IgD-negative memory B cell (primary cell): ENCODE results near the gene MEGF9. TPM values are rescaled to one million over a fixed set of nuclear protein-coding genes. Genes with fewer than 3 reads are reported as not detected.
"Not testable (repeated sequence)": the region's sequence is repeated elsewhere in the genome, so short reads cannot be mapped to it uniquely, and the experiment has no call there.

ENCODE experiments used
- H3K27ac Mint-ChIP-seq, 3 donors: one replicate each; pipeline ENCODE4 v1.8.0; 2020 to 2022; ENCODE audit warnings: mild to moderate bottlenecking in 3 of 3, mixed read lengths in 3 of 3, moderate library complexity in 1 of 3
- H3K27me3 Mint-ChIP-seq: one replicate; pipeline ENCODE4 v1.8.0; 2021; ENCODE audit warnings: mixed read lengths
- H3K36me3 Mint-ChIP-seq: one replicate; pipeline ENCODE4 v1.8.0; 2020; ENCODE audit warnings: mild to moderate bottlenecking, mixed read lengths
- H3K4me1 Mint-ChIP-seq, 3 donors: one replicate each; pipeline ENCODE4 v1.8.0; 2020 to 2022; ENCODE audit warnings: mixed read lengths in 3 of 3, mild to moderate bottlenecking in 1 of 3
- H3K4me3 Mint-ChIP-seq, 4 donors: one replicate each; pipeline ENCODE4 v1.8.0; 2020 to 2022; ENCODE audit warnings: mild to moderate bottlenecking in 4 of 4, mixed read lengths in 4 of 4, moderate library complexity in 3 of 4
- H3K9me3 Mint-ChIP-seq, 3 donors: one replicate each; pipeline ENCODE4 v1.8.0; 2020 to 2021; ENCODE audit warnings: mixed read lengths in 3 of 3, mild to moderate bottlenecking in 1 of 3
- polyA plus RNA-seq: library from polyadenylated mRNA; unstranded; fragments of 300-500 nt; fragmentation: Illumina TruSeq; gene quantifications from one replicate; pipeline ENCODE4 v1.2.3, GENCODE V29; 2021

MEGF9 gene
- polyA plus RNA-seq, 1 donor from 2014 or later = 3.4 TPM

DNA sequence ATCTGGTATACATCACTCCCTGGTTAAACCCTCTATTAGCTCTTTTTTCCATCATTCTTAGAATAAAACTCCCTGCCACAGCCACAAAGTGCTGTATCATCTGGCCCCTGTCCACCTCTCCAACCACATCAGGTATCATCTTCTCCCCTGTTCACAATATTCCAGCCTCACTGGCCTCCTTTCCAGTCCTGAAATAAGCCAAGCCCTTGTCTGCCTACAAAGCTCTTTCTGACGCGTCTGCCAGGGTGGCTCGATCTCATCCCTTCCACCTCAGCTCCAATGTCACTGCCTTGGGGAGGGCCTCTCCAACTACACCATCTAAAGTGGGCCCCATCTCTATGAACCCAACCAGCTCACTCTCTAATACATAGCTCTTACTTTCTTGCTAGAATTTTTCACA lies 155.8 kb downstream of the MEGF9 start:
- no peaks in the 10 kb centered on the region for H3K27me3 Mint-ChIP-seq
- H3K27ac Mint-ChIP-seq = no peak overlapping the region
- peaks cover 6 to 9% (median 9%) of the 10 kb centered on the region in 3 donors for H3K4me1 Mint-ChIP-seq
- peaks cover 23% of the 10 kb centered on the region for H3K36me3 Mint-ChIP-seq
- no peaks in the 10 kb centered on the region for H3K9me3 Mint-ChIP-seq
- no peak overlapping the region for H3K4me3 Mint-ChIP-seq

DNA sequence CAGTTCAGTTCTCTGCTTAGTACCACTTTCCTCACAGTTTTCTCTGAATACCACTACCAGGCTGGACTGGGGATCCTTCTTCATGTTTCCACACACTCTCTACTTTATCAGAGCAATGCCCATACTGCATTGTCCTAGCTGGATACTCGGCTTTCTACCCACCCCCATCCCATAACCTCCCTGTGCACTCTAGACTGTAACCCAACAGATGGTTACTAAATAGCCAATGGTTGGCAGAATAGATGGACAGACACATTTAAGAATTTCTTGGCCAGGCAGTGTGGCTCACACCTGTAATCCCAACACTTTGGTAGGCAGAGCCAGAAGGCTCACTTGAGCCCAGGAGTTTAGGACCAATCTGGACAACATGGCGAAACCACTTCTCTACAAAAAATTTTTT lies 157.1 kb downstream of the MEGF9 start:
- no peak overlapping the region for H3K27ac Mint-ChIP-seq
- no peak overlapping the region for H3K4me3 Mint-ChIP-seq
- peaks cover 1% of the 10 kb centered on the region for H3K27me3 Mint-ChIP-seq
- H3K4me1 Mint-ChIP-seq = peaks cover 4 to 9% (median 9%) of the 10 kb centered on the region in 3 donors
- peaks cover 0 to 1% (median 0%) of the 10 kb centered on the region in 3 donors for H3K9me3 Mint-ChIP-seq
- peaks cover 20% of the 10 kb centered on the region for H3K36me3 Mint-ChIP-seq

DNA sequence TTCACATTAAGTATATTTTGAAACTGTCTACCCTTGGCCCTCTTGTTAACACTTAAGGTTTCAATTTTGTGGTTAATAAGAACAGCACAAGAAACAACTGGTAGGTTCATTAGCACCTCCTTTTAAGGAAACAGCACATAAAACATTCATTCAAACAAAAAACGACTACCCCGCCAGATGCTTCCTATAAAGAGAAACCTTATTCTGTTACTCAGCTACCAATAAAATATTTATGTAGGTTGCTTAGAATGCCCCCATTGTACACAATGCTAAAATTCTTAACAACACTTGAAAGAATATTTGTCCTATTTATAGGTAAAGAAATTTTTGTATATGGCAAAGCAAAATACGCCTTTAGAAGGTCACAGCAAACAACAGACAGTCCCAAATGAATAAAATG lies 157.5 kb downstream of the MEGF9 start:
- Mint-ChIP-seq H3K4me3 (no peak overlapping the region), H3K4me1 (peaks cover 4 to 9% (median 9%) of the 10 kb centered on the region in 3 donors), H3K27ac (no peak overlapping the region), H3K9me3 (peaks cover 0 to 1% (median 0%) of the 10 kb centered on the region in 3 donors), H3K27me3 (peaks cover 1% of the 10 kb centered on the region), H3K36me3 (peaks cover 16% of the 10 kb centered on the region)

DNA sequence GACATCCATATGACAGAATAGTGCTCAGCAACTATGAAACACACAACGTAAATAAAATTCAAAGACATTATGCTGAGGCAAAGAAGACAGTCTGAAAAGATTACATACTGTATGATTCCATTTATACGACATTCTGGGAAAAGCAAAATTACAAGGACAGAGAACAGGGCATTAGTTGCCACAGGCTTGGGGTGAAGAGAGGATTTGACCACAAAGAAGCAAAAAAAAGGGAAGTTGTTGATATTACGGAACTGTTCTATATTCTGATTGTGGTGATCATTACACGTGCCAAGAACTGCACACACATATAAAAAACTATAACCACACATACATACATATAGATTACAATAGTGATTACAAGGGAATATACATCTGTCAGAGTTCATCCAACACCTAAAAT lies 158.4 kb downstream of the MEGF9 start:
- Mint-ChIP-seq H3K4me3 (no peak overlapping the region), H3K36me3 (peaks cover 18% of the 10 kb centered on the region), H3K27ac (no peak overlapping the region), H3K4me1 (peaks cover 4 to 9% (median 9%) of the 10 kb centered on the region in 3 donors), H3K27me3 (peaks cover 1% of the 10 kb centered on the region), H3K9me3 (peaks cover 0 to 1% (median 0%) of the 10 kb centered on the region in 3 donors)

DNA sequence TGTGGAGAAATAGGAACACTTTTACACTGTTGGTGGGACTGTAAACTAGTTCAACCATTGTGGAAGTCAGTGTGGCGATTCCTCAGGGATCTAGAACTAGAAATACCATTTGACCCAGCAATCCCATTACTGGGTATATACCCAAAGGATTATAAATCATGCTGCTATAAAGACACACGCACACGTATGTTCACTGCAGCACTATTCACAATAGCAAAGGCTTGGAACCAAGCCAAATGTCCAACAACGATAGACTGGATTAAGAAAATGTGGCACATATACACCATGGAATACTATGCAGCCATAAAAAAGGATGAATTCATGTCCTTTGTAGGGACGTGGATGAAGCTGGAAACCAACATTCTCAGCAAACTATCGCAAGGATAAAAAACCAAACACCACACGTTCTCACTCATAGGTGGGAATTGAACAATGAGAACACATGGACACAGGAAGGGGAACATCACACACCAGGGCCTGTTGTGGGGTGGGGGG lies 162.0 kb downstream of the MEGF9 start:
- H3K4me1 Mint-ChIP-seq, H3K27ac Mint-ChIP-seq, H3K9me3 Mint-ChIP-seq, H3K27me3 Mint-ChIP-seq, H3K4me3 Mint-ChIP-seq, H3K36me3 Mint-ChIP-seq: not testable (repeated sequence)

Other genes with a start within 250 kb of the MEGF9 start
- gene CDK5RAP2, start 134.3 kb downstream of the MEGF9 start, polyA plus RNA-seq = 38.9 TPM
- 27.3 TPM for gene FBXW2, start 78.9 kb upstream of the MEGF9 start, polyA plus RNA-seq
- gene PSMD5, start 128.5 kb upstream of the MEGF9 start, polyA plus RNA-seq = 16.8 TPM
- gene PHF19, start 162.7 kb upstream of the MEGF9 start, polyA plus RNA-seq = 3.9 TPM
- 1.3 TPM for gene TRAF1, start 212.3 kb upstream of the MEGF9 start, polyA plus RNA-seq